HepG2 (cell line): ENCODE results near the gene AP3D1. TPM values are rescaled to one million over a fixed set of nuclear protein-coding genes. Genes with fewer than 3 reads are reported as not detected.
A peak's percentile ranks its signal among the peaks of the same experiment; 100 is the strongest.

Experiments used
- CBFB ChIP-seq: sonication (generic); formaldehyde crosslinking; IDR thresholded peaks from 2 replicates; pipeline ENCODE4 v1.4.0; 2020; ENCODE audit warnings: missing genetic modification reagents
- FOXA3 ChIP-seq: IDR thresholded peaks from 2 replicates; pipeline ENCODE4 v1.6.1; 2016; ENCODE audit warnings: missing genetic modification reagents, missing compliant biosample characterization
- HDAC6 ChIP-seq: fragments of 200-600 bp; sonication (generic); IDR thresholded peaks from 2 replicates; pipeline ENCODE4 v1.7.0; 2017; ENCODE audit warnings: mild to moderate bottlenecking, antibody characterized with exemption, low read length, low read depth
- HMGXB3 ChIP-seq: sonication (generic); formaldehyde crosslinking; IDR thresholded peaks from 2 replicates; pipeline ENCODE4 v1.4.0; 2020; ENCODE audit warnings: missing genetic modification reagents, borderline replicate concordance
- HOMEZ ChIP-seq: IDR thresholded peaks from 2 replicates; pipeline ENCODE4 v1.6.1; 2016; ENCODE audit warnings: low read depth
- MAX ChIP-seq: IDR thresholded peaks from 2 replicates; pipeline ENCODE4 v1.6.1; 2012; ENCODE audit warnings: inconsistent platforms
- MXI1 ChIP-seq: IDR thresholded peaks from 3 replicates; pipeline ENCODE4 v1.6.1; 2012; ENCODE audit warnings: low read depth, low read length, inconsistent platforms, borderline replicate concordance
- RBM22 ChIP-seq: fragments of 200-400 bp; formaldehyde crosslinking; optimal IDR thresholded peaks from 2 replicates; pipeline ENCODE3; 2017; ENCODE audit warnings: mild to moderate bottlenecking, low read length, moderate library complexity
- SRF ChIP-seq: IDR thresholded peaks from 2 replicates; pipeline ENCODE4 v1.6.1; 2011; ENCODE audit warnings: mild to moderate bottlenecking, low read depth, low read length, moderate library complexity
- STAT5B ChIP-seq: sonication (generic); formaldehyde crosslinking; IDR thresholded peaks from 2 replicates; pipeline ENCODE4 v1.4.0; 2020; ENCODE audit warnings: missing genetic modification reagents
- ZGPAT ChIP-seq: IDR thresholded peaks from 2 replicates; pipeline ENCODE4 v1.6.1; 2016; ENCODE audit warnings: mild to moderate bottlenecking
- ZNF629 ChIP-seq: sonication (generic); formaldehyde crosslinking; conservative IDR thresholded peaks from 2 replicates; pipeline ENCODE4 v1.5.0; 2020; ENCODE audit warnings: missing genetic modification reagents
- ZNF652 ChIP-seq: IDR thresholded peaks from 2 replicates; pipeline ENCODE4 v1.6.1; 2016; ENCODE audit warnings: low read depth, borderline replicate concordance
- ZNF879 ChIP-seq: sonication (generic); formaldehyde crosslinking; IDR thresholded peaks from 2 replicates; pipeline ENCODE4 v1.8.1; 2023; ENCODE audit warnings: missing genetic modification reagents
- ZZZ3 ChIP-seq: sonication (generic); formaldehyde crosslinking; IDR thresholded peaks from 2 replicates; pipeline ENCODE4 v1.4.0; 2020; ENCODE audit warnings: missing genetic modification reagents, mild to moderate bottlenecking, borderline replicate concordance
- polyA plus RNA-seq, 8 experiments: library from polyadenylated mRNA; depleted of rRNA in 3 of 8; stranded (reverse) in 7 of 8; unstranded in 1 of 8; fragments of >200 nt; fragmentation: Illumina TruSeq in 4 of 8; extraction: Trizol in 4 of 8; gene quantifications; 2 replicates each; pipeline versions ENCODE4 v1.2.1 to v1.2.3, GENCODE V29; 2011 to 2016; ENCODE audit warnings: low read depth in 4 of 8, missing spikeins in 1 of 8, mixed read lengths in 1 of 8; ENCODE audit not compliant: insufficient read depth in 1 of 8
- total RNA-seq, 5 experiments: library from RNA; depleted of rRNA; stranded (reverse); fragments of >200 nt; fragmentation: Illumina TruSeq; extraction: Trizol; gene quantifications; 2 replicates each; pipeline ENCODE4 v1.2.3, GENCODE V29; 2016; ENCODE audit warnings: low read depth in 1 of 5
- TF ChIP-seq, protein P1 (sequence below): sonication (generic); formaldehyde crosslinking; conservative IDR thresholded peaks from 2 replicates; pipeline ENCODE4 v1.4.0; 2020; ENCODE audit warnings: missing genetic modification reagents
- TF ChIP-seq, protein P2 (sequence below): sonication (generic); formaldehyde crosslinking; IDR thresholded peaks from 2 replicates; pipeline ENCODE4 v1.5.1; 2020; ENCODE audit warnings: mild to moderate bottlenecking, missing genetic modification reagents, borderline replicate concordance

AP3D1 gene
- total and polyA plus RNA-seq, 2 of the 13 experiments (the other 11 are each of a cell fraction or from before 2014, with no cell fraction given) = 68.0 to 82.6 TPM

DNA sequence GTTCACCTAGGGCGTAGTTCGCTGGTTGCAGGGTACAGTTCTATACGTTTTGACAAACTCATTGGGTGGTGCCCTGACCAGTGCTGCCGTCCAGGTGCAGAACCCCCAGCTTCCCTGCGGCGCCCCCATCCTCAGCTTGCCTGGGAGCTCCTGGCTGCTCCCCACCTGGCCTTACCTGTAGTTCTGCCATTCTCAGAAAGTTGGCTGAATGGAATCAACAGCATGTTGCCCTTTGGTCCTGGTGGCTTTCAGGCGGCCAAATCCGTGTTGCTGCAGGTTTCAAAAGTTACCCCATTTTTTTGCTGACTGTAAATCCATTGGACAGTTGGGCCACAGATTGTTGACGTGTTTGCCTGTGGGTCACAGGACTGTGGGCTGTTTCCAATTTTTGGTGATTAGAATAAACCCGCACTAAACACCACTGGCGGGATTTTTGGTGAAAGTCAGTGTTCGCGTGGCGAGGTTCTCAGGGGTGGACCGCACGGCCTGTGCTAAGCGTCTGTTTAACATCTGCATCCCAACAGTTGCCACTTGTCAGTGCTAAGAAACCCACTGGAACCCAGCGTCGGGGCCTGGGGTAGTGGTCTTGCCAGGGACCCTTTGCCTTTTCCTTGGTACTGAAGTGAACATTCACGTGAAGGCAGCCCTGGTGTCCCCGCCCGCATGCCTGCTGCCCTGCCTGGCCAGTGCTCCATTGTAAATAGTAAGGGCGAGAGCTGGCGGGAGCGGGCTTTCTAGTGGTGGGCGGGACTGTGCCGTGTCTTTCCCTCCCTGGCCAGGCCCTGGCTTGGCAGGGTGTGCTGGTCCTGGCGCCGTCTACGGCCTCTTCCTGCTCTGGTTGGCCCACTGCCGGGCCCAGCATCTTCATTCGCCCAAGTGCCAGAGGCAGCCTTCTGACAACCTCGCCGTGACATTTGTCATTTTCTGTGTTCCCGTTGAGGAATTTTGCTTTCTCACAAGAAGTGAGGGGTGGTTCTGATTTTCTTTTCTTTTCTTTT lies 15.7 kb upstream of the AP3D1 start (continued):
- TF ChIP-seq, protein P1, sequence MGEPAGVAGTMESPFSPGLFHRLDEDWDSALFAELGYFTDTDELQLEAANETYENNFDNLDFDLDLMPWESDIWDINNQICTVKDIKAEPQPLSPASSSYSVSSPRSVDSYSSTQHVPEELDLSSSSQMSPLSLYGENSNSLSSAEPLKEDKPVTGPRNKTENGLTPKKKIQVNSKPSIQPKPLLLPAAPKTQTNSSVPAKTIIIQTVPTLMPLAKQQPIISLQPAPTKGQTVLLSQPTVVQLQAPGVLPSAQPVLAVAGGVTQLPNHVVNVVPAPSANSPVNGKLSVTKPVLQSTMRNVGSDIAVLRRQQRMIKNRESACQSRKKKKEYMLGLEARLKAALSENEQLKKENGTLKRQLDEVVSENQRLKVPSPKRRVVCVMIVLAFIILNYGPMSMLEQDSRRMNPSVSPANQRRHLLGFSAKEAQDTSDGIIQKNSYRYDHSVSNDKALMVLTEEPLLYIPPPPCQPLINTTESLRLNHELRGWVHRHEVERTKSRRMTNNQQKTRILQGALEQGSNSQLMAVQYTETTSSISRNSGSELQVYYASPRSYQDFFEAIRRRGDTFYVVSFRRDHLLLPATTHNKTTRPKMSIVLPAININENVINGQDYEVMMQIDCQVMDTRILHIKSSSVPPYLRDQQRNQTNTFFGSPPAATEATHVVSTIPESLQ (CRISPR knock-in tag) = no peak
- peak; percentile 47 for TF ChIP-seq RBM22
- no peak for TF ChIP-seq ZNF652 (CRISPR knock-in tag)
- TF ChIP-seq HDAC6 = no peak
- no peak for TF ChIP-seq HMGXB3
- TF ChIP-seq MAX = no peak; the same call in 1 of the 2 replicates
- TF ChIP-seq ZNF879 = no peak
- TF ChIP-seq ZGPAT (CRISPR knock-in tag) = peak; percentile 50; the same call in 1 of the 2 replicates
- no peak for TF ChIP-seq STAT5B (CRISPR knock-in tag)
- TF ChIP-seq CBFB (CRISPR knock-in tag) = no peak; the same call in 1 of the 2 replicates
- no peak for TF ChIP-seq SRF
- no peak; the same call in 1 of the 2 replicates for TF ChIP-seq ZNF629 (CRISPR knock-in tag)
- peak; percentile 78 for TF ChIP-seq FOXA3 (CRISPR knock-in tag)
- TF ChIP-seq, protein P2, sequence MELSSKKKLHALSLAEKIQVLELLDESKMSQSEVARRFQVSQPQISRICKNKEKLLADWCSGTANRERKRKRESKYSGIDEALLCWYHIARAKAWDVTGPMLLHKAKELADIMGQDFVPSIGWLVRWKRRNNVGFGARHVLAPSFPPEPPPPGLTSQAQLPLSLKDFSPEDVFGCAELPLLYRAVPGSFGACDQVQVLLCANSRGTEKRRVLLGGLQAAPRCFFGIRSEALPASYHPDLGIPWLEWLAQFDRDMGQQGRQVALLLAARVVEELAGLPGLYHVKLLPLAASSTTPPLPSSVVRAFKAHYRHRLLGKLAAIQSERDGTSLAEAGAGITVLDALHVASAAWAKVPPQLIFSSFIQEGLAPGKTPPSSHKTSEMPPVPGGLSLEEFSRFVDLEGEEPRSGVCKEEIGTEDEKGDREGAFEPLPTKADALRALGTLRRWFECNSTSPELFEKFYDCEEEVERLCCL = no peak
- TF ChIP-seq HOMEZ (CRISPR knock-in tag) = no peak
- TF ChIP-seq ZZZ3 (CRISPR knock-in tag) = no peak
- peak; percentile 75; the same call in 1 of the 3 replicates for TF ChIP-seq MXI1
